Choroid plexus epithelial cell (primary cell): ENCODE measurements around the gene HOMER3.

ENCODE experiments used
- DNase-seq: peaks from one replicate; pipeline ENCODE4 v3.0.0-alpha.2; 2010; ENCODE audit warnings: low read depth
- H3K4me3 ChIP-seq: 2 replicates; pipeline ENCODE4 v1.5.1; 2011; ENCODE audit warnings: low read depth, mild to moderate bottlenecking, control low read depth, low read length, moderate library complexity
- CTCF ChIP-seq: conservative IDR thresholded peaks from 2 replicates; pipeline ENCODE4 v1.5.1; 2011; ENCODE audit warnings: low read depth, mild to moderate bottlenecking, control low read depth, inconsistent platforms, low read length, moderate library complexity

HOMER3 gene

DNA sequence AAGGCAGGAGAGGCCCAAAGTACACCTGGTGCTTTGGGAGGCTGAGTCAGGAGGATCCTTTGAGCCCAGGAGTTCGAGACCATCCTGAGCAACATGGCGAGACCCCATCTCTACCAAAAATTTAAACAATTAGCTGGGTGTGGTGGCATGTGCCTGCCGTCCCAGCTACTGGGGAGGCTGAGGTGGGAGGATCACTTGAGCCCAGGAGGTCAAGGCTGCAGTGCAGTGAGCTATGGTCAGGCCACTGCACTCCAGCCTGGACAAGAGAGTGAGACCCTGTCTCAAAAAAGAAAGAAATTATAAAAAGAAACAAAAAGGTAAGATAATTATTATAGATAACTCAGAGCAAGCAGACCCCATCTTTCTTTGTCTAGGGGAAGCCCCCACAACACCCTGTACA lies 1.9 kb downstream of the HOMER3 start:
- no peak overlapping the region for H3K4me3 ChIP-seq
- no peak for DNase-seq
- no peak for TF ChIP-seq CTCF

GRCh38 chr19:18933297-18933696 lies 7.7 kb downstream of the HOMER3 start:
- TF ChIP-seq CTCF = no peak
- no peak for DNase-seq
- no peak overlapping the region for H3K4me3 ChIP-seq

- DNase-seq = peak; percentile 64
- peak overlapping the region; percentile 40 for H3K4me3 ChIP-seq
- no peak for TF ChIP-seq CTCF
Observed at GRCh38 chr19:18932216-18932841, 8.7 kb downstream of the HOMER3 start.

DNA sequence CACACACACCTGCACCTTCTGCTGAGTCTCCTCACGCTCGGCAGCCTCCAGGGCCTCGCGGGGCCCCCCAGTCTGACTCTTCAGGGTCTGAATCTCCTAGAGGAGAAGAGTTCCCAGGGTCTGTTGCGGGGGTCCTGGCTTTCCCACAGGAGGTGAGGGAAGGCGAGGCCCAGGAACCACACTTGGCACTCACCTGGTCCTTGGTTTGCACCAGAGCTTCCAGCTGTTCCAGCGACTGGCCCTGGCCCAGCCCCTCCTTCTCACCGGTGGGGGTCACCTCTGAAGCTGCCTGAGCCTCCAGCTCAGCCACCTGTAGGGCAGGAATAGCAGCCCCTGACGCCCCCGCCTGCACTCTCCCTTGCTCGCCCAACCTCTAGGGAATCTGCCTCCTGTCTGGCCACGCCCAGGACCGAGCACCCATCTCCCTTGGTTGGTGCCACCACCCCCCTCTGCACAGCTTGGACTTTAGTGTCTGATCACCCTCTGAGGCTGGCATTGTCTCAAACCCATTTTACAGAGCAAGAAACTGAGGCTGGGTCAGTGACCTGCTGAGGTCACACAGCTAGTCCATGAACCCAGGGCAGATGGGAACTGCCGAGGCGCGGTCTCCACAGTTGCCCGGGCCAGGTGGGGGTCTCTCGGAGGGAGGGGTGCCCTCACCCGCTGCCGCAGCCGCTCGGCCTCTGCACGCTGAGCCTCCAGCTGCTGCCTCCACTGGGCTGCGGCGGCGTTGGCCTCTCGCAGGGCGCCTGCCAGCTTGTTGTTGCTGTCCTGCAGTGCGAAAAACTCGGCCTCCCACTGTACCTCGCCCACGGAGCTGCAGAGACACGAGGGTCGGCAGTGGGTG lies 9.5 kb downstream of the HOMER3 start:
- TF ChIP-seq CTCF = no peak
- H3K4me3 ChIP-seq = no peak overlapping the region
- DNase-seq = no peak

DNA sequence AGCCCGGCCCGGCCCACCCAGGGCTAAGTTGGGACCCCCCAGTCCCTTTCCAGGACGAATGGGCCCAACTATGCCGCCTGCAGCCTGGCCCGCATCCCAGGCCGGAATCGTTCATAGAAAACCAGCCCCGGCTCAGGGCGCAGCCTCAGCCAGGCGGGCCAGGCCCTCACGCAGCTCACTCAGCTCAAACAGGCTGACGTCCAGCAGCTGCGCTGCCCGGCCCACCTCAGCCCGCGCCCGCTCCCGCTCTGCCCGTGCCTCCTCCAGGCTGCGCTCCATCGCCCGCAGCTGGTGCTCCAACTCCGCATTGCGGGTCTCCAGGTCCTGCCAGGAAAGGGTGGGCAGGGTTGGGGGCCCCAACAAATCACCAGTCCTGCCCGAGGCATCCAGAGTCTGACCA lies 11.7 kb downstream of the HOMER3 start:
- H3K4me3 ChIP-seq = no peak overlapping the region
- no peak for TF ChIP-seq CTCF
- DNase-seq = no peak

- no peak overlapping the region for H3K4me3 ChIP-seq
- TF ChIP-seq CTCF = no peak
- DNase-seq = no peak
Observed at GRCh38 chr19:18928018-18928805, 12.8 kb downstream of the HOMER3 start.
